Measurements from ENCODE around the gene ABLIM2.
"Not testable (repeated sequence)": the region's sequence is repeated elsewhere in the genome, so short reads cannot be mapped to it uniquely, and the experiment has no call there.

ABLIM2 gene

GRCh38 chr4:7941111-7941964 lies 217.3 kb downstream of the ABLIM2 start:
- no peak for DNase-seq (ENCODE audit: low read depth in 2 of 2)

GRCh38 chr4:7939377-7940108 lies 219.1 kb downstream of the ABLIM2 start, which contains the start of gene AFAP1:
Gene AFAP1 (minus strand): TSS chr4:7939861. CDS start chr4:7872078, 67,783 bp downstream.
- DNase-seq (ENCODE audit: low read depth in 2 of 2), result peak; percentile 85 to 88

- DNase-seq (ENCODE audit: low read depth in 2 of 2), result no peak
Measured at GRCh38 chr4:7938609-7939376, 219.8 kb downstream of the ABLIM2 start.

- DNase-seq (ENCODE audit: low read depth in 2 of 2), result no peak
Measured at GRCh38 chr4:7938266-7938608, 220.4 kb downstream of the ABLIM2 start.

- DNase-seq (ENCODE audit: low read depth in 2 of 2), result no peak
Measured at GRCh38 chr4:7937006-7937405, 221.6 kb downstream of the ABLIM2 start.

- DNase-seq (ENCODE audit: low read depth in 2 of 2), result no peak
Measured at GRCh38 chr4:7933651-7934510, 224.7 kb downstream of the ABLIM2 start.

- no peak for DNase-seq (ENCODE audit: low read depth in 2 of 2)
Measured at GRCh38 chr4:7932287-7932686, 226.3 kb downstream of the ABLIM2 start.

GRCh38 chr4:7929118-7929951 lies 229.3 kb downstream of the ABLIM2 start:
- no peak for DNase-seq (ENCODE audit: low read depth in 2 of 2)

- no peak for DNase-seq (ENCODE audit: low read depth in 2 of 2)
Measured at GRCh38 chr4:7928711-7929110, 229.9 kb downstream of the ABLIM2 start.

GRCh38 chr4:7926822-7927221 lies 231.8 kb downstream of the ABLIM2 start:
- DNase-seq (ENCODE audit: low read depth in 2 of 2), result no peak

- no peak for DNase-seq (ENCODE audit: low read depth in 2 of 2)
Measured at GRCh38 chr4:7924570-7924969, 234.0 kb downstream of the ABLIM2 start.

GRCh38 chr4:7924163-7924562 lies 234.4 kb downstream of the ABLIM2 start:
- DNase-seq (ENCODE audit: low read depth in 2 of 2), result no peak

GRCh38 chr4:7922466-7922865 lies 236.1 kb downstream of the ABLIM2 start:
- no peak for DNase-seq (ENCODE audit: low read depth in 2 of 2)

GRCh38 chr4:7918981-7919380 lies 239.6 kb downstream of the ABLIM2 start:
- no peak for DNase-seq (ENCODE audit: low read depth in 2 of 2)

GRCh38 chr4:7918187-7918586 lies 240.4 kb downstream of the ABLIM2 start:
- DNase-seq (ENCODE audit: low read depth in 2 of 2), result not testable (repeated sequence)

- DNase-seq (ENCODE audit: low read depth in 2 of 2), result no peak
Measured at GRCh38 chr4:7917669-7918068, 240.9 kb downstream of the ABLIM2 start.

GRCh38 chr4:7915875-7916242 lies 242.8 kb downstream of the ABLIM2 start:
- DNase-seq (ENCODE audit: low read depth in 2 of 2), result no peak
